SK-N-SH (cell line): ENCODE results near the gene DCLRE1A. TPM values are rescaled to one million over a fixed set of nuclear protein-coding genes. Genes with fewer than 3 reads are reported as not detected.
A peak's percentile ranks its signal among the peaks of the same experiment; 100 is the strongest.

Experiments
- CTCF ChIA-PET: fragments of 300-600, 350-600 bp; formaldehyde crosslinking; extraction: SDS; loops from one replicate; lab custom pipeline; 2021; lab: Yijun Ruan, JAX
- POLR2A ChIA-PET: fragments of 350-600 bp; sonication (Branson Sonifier 250); formaldehyde crosslinking; extraction: SDS; loops from one replicate; lab custom pipeline; 2020; ENCODE audit warnings: antibody characterized with exemption, inconsistent platforms; lab: Yijun Ruan, JAX
- DNase-seq: peaks from one replicate; pipeline ENCODE4 v3.0.0; 2012
- H2AFZ ChIP-seq: fragments of 200-600 bp; sonication (generic); 2 replicates; pipeline ENCODE4 v1.8.1; 2016; ENCODE audit warnings: antibody characterized with exemption, mild to moderate bottlenecking, low read depth
- H3F3A ChIP-seq: fragments of 200-600 bp; sonication (generic); replicated peaks from 2 replicates; pipeline ENCODE3; 2016; ENCODE audit warnings: antibody characterized with exemption, mild to moderate bottlenecking; ENCODE audit not compliant: insufficient read depth
- H3K27ac ChIP-seq, 2 experiments: fragments of 200-500 bp in 1 of 2; fragments of 200-600 bp in 1 of 2; sonication (Bioruptor generic) in 1 of 2; sonication (generic), shearing (Covaris generic) in 1 of 2; 2 replicates each; pipeline versions ENCODE4 v1.5.1 to v1.6.1; 2014 to 2016; ENCODE audit warnings: low read depth in 2 of 2, inconsistent platforms in 1 of 2, low read length in 1 of 2, mild to moderate bottlenecking in 1 of 2, mixed read lengths in 1 of 2
- H3K27me3 ChIP-seq: fragments of 200-600 bp; sonication (generic), shearing (Covaris generic); 2 replicates; pipeline ENCODE4 v1.6.1; 2016; ENCODE audit warnings: mixed run types; ENCODE audit not compliant: insufficient read depth
- H3K36me3 ChIP-seq, 2 experiments: fragments of 200-500 bp in 1 of 2; fragments of 200-600 bp in 1 of 2; sonication (Bioruptor generic) in 1 of 2; sonication (generic) in 1 of 2; replicated peaks in 1 of 2; 2 replicates each; pipeline versions ENCODE3 to v1.5.1; 2014 to 2016; ENCODE audit warnings: low read length in 1 of 2, mild to moderate bottlenecking in 1 of 2; ENCODE audit not compliant: insufficient read depth in 2 of 2, control insufficient read depth in 1 of 2
- H3K4me1 ChIP-seq, 2 experiments: fragments of 200-500 bp in 1 of 2; fragments of 200-600 bp in 1 of 2; sonication (Bioruptor generic) in 1 of 2; sonication (generic), shearing (Covaris generic) in 1 of 2; 2 replicates each; pipeline versions ENCODE4 v1.5.1 to v1.6.1; 2014 to 2016; ENCODE audit warnings: low read depth in 1 of 2, low read length in 1 of 2, mixed run types in 1 of 2; ENCODE audit not compliant: insufficient read depth in 2 of 2, control insufficient read depth in 1 of 2
- H3K4me2 ChIP-seq: fragments of 200-600 bp; sonication (generic), shearing (Covaris generic); 2 replicates; pipeline ENCODE4 v1.6.1; 2017; ENCODE audit warnings: mixed run types
- H3K4me3 ChIP-seq, 2 experiments: fragments of 200-500 bp in 1 of 2; fragments of 200-600 bp in 1 of 2; sonication (Bioruptor generic) in 1 of 2; sonication (generic), shearing (Covaris generic) in 1 of 2; 2 replicates each; pipeline versions ENCODE4 v1.5.1 to v1.8.1; 2014 to 2016; ENCODE audit warnings: low read depth in 2 of 2, inconsistent platforms in 1 of 2, low read length in 1 of 2, mild to moderate bottlenecking in 1 of 2, mixed read lengths in 1 of 2, moderate library complexity in 1 of 2
- H3K79me2 ChIP-seq: fragments of 200-600 bp; sonication (generic); 2 replicates; pipeline ENCODE4 v1.8.1; 2017; ENCODE audit warnings: mild to moderate bottlenecking; ENCODE audit not compliant: insufficient read depth
- H3K9ac ChIP-seq: fragments of 200-600 bp; sonication (generic); 2 replicates; pipeline ENCODE4 v1.6.1; 2017; ENCODE audit warnings: mixed run types
- H3K9me2 ChIP-seq: fragments of 200-600 bp; sonication (generic); 2 replicates; pipeline ENCODE4 v1.6.1; 2017; ENCODE audit warnings: mixed run types
- H3K9me3 ChIP-seq: fragments of 200-600 bp; sonication (generic); 2 replicates; pipeline ENCODE4 v1.6.1; 2017; ENCODE audit warnings: mixed run types, mild to moderate bottlenecking, moderate library complexity
- H4K20me1 ChIP-seq: fragments of 200-600 bp; sonication (generic); 2 replicates; pipeline ENCODE4 v1.6.1; 2017; ENCODE audit warnings: mild to moderate bottlenecking, mixed run types; ENCODE audit not compliant: insufficient read depth
- EZH2phosphoT487 ChIP-seq: fragments of 200-600 bp; sonication (generic); IDR thresholded peaks from 2 replicates; pipeline ENCODE4 v1.6.1; 2017; ENCODE audit warnings: low read depth, mixed run types, mild to moderate bottlenecking, antibody characterized with exemption, moderate library complexity, borderline replicate concordance
- FOSL2 ChIP-seq: IDR thresholded peaks from 2 replicates; pipeline ENCODE4 v1.4.0; 2012; ENCODE audit warnings: low read depth, mild to moderate bottlenecking, moderate library complexity, borderline replicate concordance
- FOXJ3 ChIP-seq: sonication (generic); formaldehyde crosslinking; IDR thresholded peaks from 2 replicates; pipeline ENCODE4 v1.5.1; 2020; ENCODE audit warnings: mild to moderate bottlenecking, missing genetic modification reagents
- FOXM1 ChIP-seq: IDR thresholded peaks from 2 replicates; pipeline ENCODE4 v1.4.0; 2012; ENCODE audit warnings: low read depth, mild to moderate bottlenecking
- GABPA ChIP-seq: IDR thresholded peaks from 2 replicates; pipeline ENCODE4 v1.4.0; 2012; ENCODE audit warnings: low read depth, mild to moderate bottlenecking
- GATA2 ChIP-seq: sonication (generic); formaldehyde crosslinking; IDR thresholded peaks from 2 replicates; pipeline ENCODE4 v1.5.0; 2020; ENCODE audit warnings: mild to moderate bottlenecking, missing genetic modification reagents
- IRF3 ChIP-seq: fragments of 150-350 bp; IDR thresholded peaks from 2 replicates; pipeline ENCODE4 v1.6.1; 2016; ENCODE audit warnings: mild to moderate bottlenecking, low read depth, low read length
- JUND ChIP-seq: IDR thresholded peaks from 2 replicates; pipeline ENCODE4 v1.4.0; 2012
- MAX ChIP-seq: IDR thresholded peaks from 2 replicates; pipeline ENCODE4 v1.4.0; 2012; ENCODE audit warnings: low read depth
- MEF2A ChIP-seq: IDR thresholded peaks from 2 replicates; pipeline ENCODE4 v1.4.0; 2012; ENCODE audit warnings: low read depth, borderline replicate concordance
- MXI1 ChIP-seq: IDR thresholded peaks from 2 replicates; pipeline ENCODE4 v1.6.1; 2012; ENCODE audit warnings: mild to moderate bottlenecking, low read depth, low read length, improper control_type of control experiment
- NFIC ChIP-seq: IDR thresholded peaks from 2 replicates; pipeline ENCODE4 v1.4.0; 2012; ENCODE audit warnings: borderline replicate concordance
- NRF1 ChIP-seq: IDR thresholded peaks from 2 replicates; pipeline ENCODE4 v1.6.1; 2012; ENCODE audit warnings: low read depth, mild to moderate bottlenecking, low read length
- PBX3 ChIP-seq: IDR thresholded peaks from 2 replicates; pipeline ENCODE4; 2012
- POLR2AphosphoS5 ChIP-seq: IDR thresholded peaks from 2 replicates; pipeline ENCODE4 v1.6.1; 2012; ENCODE audit warnings: low read depth, low read length
- RAD21 ChIP-seq: IDR thresholded peaks from 2 replicates; pipeline ENCODE4 v1.6.1; 2012; ENCODE audit warnings: mild to moderate bottlenecking, low read length
- RCOR1 ChIP-seq: fragments of 150-350 bp; IDR thresholded peaks from 2 replicates; pipeline ENCODE4 v1.6.1; 2017; ENCODE audit warnings: antibody characterized with exemption, low read length
- RFX5 ChIP-seq: IDR thresholded peaks from 2 replicates; pipeline ENCODE4 v1.6.1; 2012; ENCODE audit warnings: mild to moderate bottlenecking, improper control_type of control experiment, low read length
- RXRA ChIP-seq: IDR thresholded peaks from 2 replicates; pipeline ENCODE4 v1.4.0; 2012; ENCODE audit warnings: low read depth, mild to moderate bottlenecking, borderline replicate concordance
- SIN3A ChIP-seq: IDR thresholded peaks from 2 replicates; pipeline ENCODE4 v1.6.1; 2012; ENCODE audit warnings: low read depth, mild to moderate bottlenecking, low read length, moderate library complexity, borderline replicate concordance
- TAF1 ChIP-seq: IDR thresholded peaks from 2 replicates; pipeline ENCODE4 v1.6.1; 2012; ENCODE audit warnings: low read depth, mild to moderate bottlenecking, low read length, moderate library complexity, borderline replicate concordance
- TCF12 ChIP-seq: IDR thresholded peaks from 2 replicates; pipeline ENCODE4 v1.4.0; 2012
- TEAD4 ChIP-seq: IDR thresholded peaks from 2 replicates; pipeline ENCODE4 v1.4.0; 2012; ENCODE audit warnings: mild to moderate bottlenecking, borderline replicate concordance; ENCODE audit not compliant: insufficient read depth
- USF1 ChIP-seq: IDR thresholded peaks from 2 replicates; pipeline ENCODE4 v1.4.0; 2012; ENCODE audit warnings: low read depth, borderline replicate concordance
- YY1 ChIP-seq: IDR thresholded peaks from 2 replicates; pipeline ENCODE4 v1.4.0; 2012; ENCODE audit warnings: low read depth, mild to moderate bottlenecking
- ZBTB33 ChIP-seq: IDR thresholded peaks from 2 replicates; pipeline ENCODE4 v1.4.0; 2012; ENCODE audit warnings: low read depth, borderline replicate concordance
- WGBS: methylation state at CpG from one replicate; pipeline ENCODE4 v1.1.6; 2017; ENCODE audit warnings: low lambda C conversion rate; 5-methylcytosine and 5-hydroxymethylcytosine counted together
- polyA plus RNA-seq, 3 experiments: library from polyadenylated mRNA; depleted of rRNA; stranded (reverse); fragments of >200 nt; gene quantifications; 2 replicates each; pipeline ENCODE4 v1.2.3, GENCODE V29; 2012

The DCLRE1A gene
- polyA plus RNA-seq, 1 of the 3 experiments (the other 2 are of a cell fraction): 2.6 TPM

GRCh38 chr10:113895018-113895417, 41.1 kb upstream of the DCLRE1A start (continued):
- TF ChIP-seq RAD21 (no peak), POLR2AphosphoS5 (no peak), GABPA (no peak), PBX3 (peak; percentile 60), GATA2 (CRISPR knock-in tag) (no peak), YY1 (no peak), NRF1 (no peak), TCF12 (peak; percentile 62), TEAD4 (peak; percentile 41; the same call in 1 of the 2 replicates), MEF2A (no peak), ZBTB33 (no peak), SIN3A (no peak), USF1 (no peak), FOSL2 (peak; percentile 70; the same call in 1 of the 2 replicates), RCOR1 (no peak), TAF1 (no peak), MAX (no peak)

DNA sequence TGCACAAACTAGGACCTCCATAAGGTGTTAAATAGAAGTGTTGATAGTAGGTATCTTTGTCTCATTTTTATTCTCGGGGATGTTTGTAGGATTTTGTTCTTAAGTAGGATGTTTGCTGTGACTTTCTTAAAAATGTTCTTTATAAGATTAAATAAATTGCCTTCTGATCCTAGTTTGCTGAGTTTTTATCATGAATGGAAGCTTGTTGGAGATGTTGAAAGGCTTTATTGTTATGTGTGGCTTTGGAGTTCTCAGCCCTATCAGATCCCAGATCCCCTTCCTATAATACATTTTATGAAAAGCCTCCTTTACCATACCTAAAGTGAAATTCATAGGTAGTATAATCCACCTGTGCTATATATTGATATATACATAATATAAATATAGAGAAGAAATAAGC, 40.7 kb upstream of the DCLRE1A start:
- WGBS: 100% methylated on average over 1 of the region's 1 CpG
- no peaks in the 10 kb centered on the region for H4K20me1 ChIP-seq
- H3K9me2 ChIP-seq: no peaks in the 10 kb centered on the region
- no peak overlapping the region for H3K4me2 ChIP-seq
- H3K9me3 ChIP-seq: no peaks in the 10 kb centered on the region
- H3K4me1 ChIP-seq: peaks cover 5 to 15% of the 10 kb centered on the region in 2 experiments; a peak in 3 of 4 replicates
- no peak overlapping the region for H3K9ac ChIP-seq
- ChIA-PET POLR2A (no interaction called here), CTCF (no interaction called here)
- H2AFZ ChIP-seq: no peak overlapping the region
- no peak for DNase-seq
- peaks cover 3% of the 10 kb centered on the region for H3F3A ChIP-seq
- H3K36me3 ChIP-seq: peaks cover 14 to 15% of the 10 kb centered on the region in 2 experiments
- H3K79me2 ChIP-seq: no peaks in the 10 kb centered on the region; the same call in 1 of the 2 replicates
- H3K27me3 ChIP-seq: no peaks in the 10 kb centered on the region
- H3K4me3 ChIP-seq: no peak overlapping the region
- H3K27ac ChIP-seq: no peak overlapping the region; a peak in 1 of 4 replicates
- TF ChIP-seq ZBTB33 (no peak), RFX5 (no peak), MXI1 (no peak), FOSL2 (no peak), GATA2 (CRISPR knock-in tag) (no peak), JUND (no peak), SIN3A (no peak), NFIC (no peak), TAF1 (no peak), MEF2A (no peak), EZH2phosphoT487 (no peak), FOXM1 (no peak), RXRA (no peak), IRF3 (no peak), YY1 (no peak), FOXJ3 (CRISPR knock-in tag) (no peak)
